Hepatocyte (in vitro differentiated cells): Measurements from ENCODE around the gene DMBX1. TPM values are rescaled to one million over a fixed set of nuclear protein-coding genes. Genes with fewer than 3 reads are reported as not detected.

Source experiments
- DNase-seq: peaks from one replicate; pipeline ENCODE4 v3.0.0-alpha.2; 2016; ENCODE audit warnings: low spot score
- H2AFZ ChIP-seq: fragments of 200-600 bp; sonication (generic); 2 replicates; pipeline ENCODE4 v1.6.0; 2016; ENCODE audit warnings: antibody characterized with exemption, mild to moderate bottlenecking
- H3K27ac ChIP-seq: fragments of 200-600 bp; sonication (generic); 2 replicates; pipeline ENCODE4 v1.5.1; 2016; ENCODE audit warnings: mild to moderate bottlenecking
- H3K27me3 ChIP-seq: fragments of 200-600 bp; sonication (generic); 2 replicates; pipeline ENCODE4 v1.6.1; 2016
- H3K36me3 ChIP-seq: fragments of 200-600 bp; sonication (generic); replicated peaks from 2 replicates; pipeline ENCODE4 v1.5.1; 2016; ENCODE audit warnings: low read depth; ENCODE audit not compliant: insufficient read depth
- H3K4me1 ChIP-seq: fragments of 200-600 bp; sonication (generic); 2 replicates; pipeline ENCODE4 v1.5.1; 2016; ENCODE audit warnings: mild to moderate bottlenecking, moderate library complexity; ENCODE audit not compliant: insufficient read depth
- H3K4me2 ChIP-seq: fragments of 200-600 bp; sonication (generic); 2 replicates; pipeline ENCODE4 v1.6.0; 2016
- H3K4me3 ChIP-seq: fragments of 200-600 bp; sonication (generic); 2 replicates; pipeline ENCODE4 v1.5.1; 2016; ENCODE audit warnings: mild to moderate bottlenecking
- H3K79me2 ChIP-seq: fragments of 200-600 bp; sonication (generic); 2 replicates; pipeline ENCODE4 v1.6.0; 2017; ENCODE audit warnings: mild to moderate bottlenecking
- H3K9me2 ChIP-seq: fragments of 200-600 bp; sonication (generic); replicated peaks from 2 replicates; pipeline ENCODE4 v1.6.0; 2017; ENCODE audit warnings: mild to moderate bottlenecking; ENCODE audit not compliant: insufficient read depth
- H3K9me3 ChIP-seq: fragments of 200-600 bp; sonication (generic); 2 replicates; pipeline ENCODE4 v1.5.1; 2016; ENCODE audit warnings: low read depth, mild to moderate bottlenecking
- H4K20me1 ChIP-seq: fragments of 200-600 bp; sonication (generic); 2 replicates; pipeline ENCODE4 v1.6.0; 2016; ENCODE audit warnings: mild to moderate bottlenecking; ENCODE audit not compliant: insufficient read depth, poor library complexity, severe bottlenecking
- CTCF ChIP-seq: fragments of 200-600 bp; sonication (generic); IDR thresholded peaks from 2 replicates; pipeline ENCODE4 v1.5.1; 2016; ENCODE audit warnings: antibody characterized with exemption, mild to moderate bottlenecking; ENCODE audit not compliant: poor library complexity
- EZH2 ChIP-seq: fragments of 200-600 bp; sonication (generic); IDR thresholded peaks from 2 replicates; pipeline ENCODE4 v1.6.1; 2016; ENCODE audit warnings: antibody characterized with exemption, mild to moderate bottlenecking, borderline replicate concordance
- EZH2phosphoT487 ChIP-seq: fragments of 200-600 bp; sonication (generic); IDR thresholded peaks from one replicate; pipeline ENCODE4 v1.6.1; 2018; ENCODE audit warnings: antibody characterized with exemption, mild to moderate bottlenecking, low read depth, moderate library complexity; ENCODE audit not compliant: unreplicated experiment, severe bottlenecking
- WGBS: methylation state at CpG from one replicate; pipeline ENCODE4 v1.1.6; 2016; ENCODE audit warnings: low lambda C conversion rate; ENCODE audit errors: missing lambda C conversion rate; 5-methylcytosine and 5-hydroxymethylcytosine counted together
- polyA plus RNA-seq: library from polyadenylated mRNA; unstranded; fragments of >200 nt; fragmentation: Nextera tagmentation; extraction: Ambion mirVana; gene quantifications from 2 replicates; pipeline ENCODE4 v1.2.1, GENCODE V29; 2016
- total RNA-seq: library from RNA; depleted of rRNA; stranded (reverse); fragments of >200 nt; gene quantifications from 2 replicates; pipeline ENCODE4 v1.2.3, GENCODE V29; 2014

The DMBX1 gene
- total and polyA plus RNA-seq, 2 experiments from 2014 or later: not detected

DNA sequence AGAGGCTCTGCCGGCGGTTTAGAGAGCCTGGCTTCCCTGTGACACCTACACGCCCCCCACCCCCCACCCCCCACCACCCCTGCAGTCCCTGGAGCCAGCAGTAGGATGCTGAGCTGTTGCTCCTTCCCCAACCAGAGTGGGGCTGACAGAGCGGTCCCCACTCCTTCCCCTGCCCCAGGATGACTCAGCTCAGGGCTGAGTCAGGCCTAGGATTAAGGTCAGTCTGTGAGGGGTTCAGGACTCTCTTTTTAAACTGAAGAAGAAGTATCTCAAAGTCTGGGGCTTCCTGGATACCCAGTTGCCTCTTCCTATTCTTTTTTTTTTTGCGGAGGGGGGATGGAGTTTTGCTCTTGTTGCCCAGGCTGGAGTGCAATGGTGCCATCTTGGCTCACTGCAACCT is 19.1 kb downstream of the DMBX1 start:
- Histone ChIP-seq H3K9me3 (no peaks in the 10 kb centered on the region), H2AFZ (no peak overlapping the region), H3K4me2 (no peak overlapping the region), H3K9me2 (no peaks in the 10 kb centered on the region), H3K36me3 (no peaks in the 10 kb centered on the region), H3K27ac (no peak overlapping the region), H4K20me1 (no peaks in the 10 kb centered on the region), H3K27me3 (peaks cover under 1% of the 10 kb centered on the region), H3K4me3 (no peak overlapping the region), H3K4me1 (no peaks in the 10 kb centered on the region), H3K79me2 (no peaks in the 10 kb centered on the region)
- TF ChIP-seq CTCF (no peak), EZH2phosphoT487 (no peak), EZH2 (no peak)
- no peak for DNase-seq
- 81% methylated on average over 2 of the region's 5 CpGs for WGBS

DNA sequence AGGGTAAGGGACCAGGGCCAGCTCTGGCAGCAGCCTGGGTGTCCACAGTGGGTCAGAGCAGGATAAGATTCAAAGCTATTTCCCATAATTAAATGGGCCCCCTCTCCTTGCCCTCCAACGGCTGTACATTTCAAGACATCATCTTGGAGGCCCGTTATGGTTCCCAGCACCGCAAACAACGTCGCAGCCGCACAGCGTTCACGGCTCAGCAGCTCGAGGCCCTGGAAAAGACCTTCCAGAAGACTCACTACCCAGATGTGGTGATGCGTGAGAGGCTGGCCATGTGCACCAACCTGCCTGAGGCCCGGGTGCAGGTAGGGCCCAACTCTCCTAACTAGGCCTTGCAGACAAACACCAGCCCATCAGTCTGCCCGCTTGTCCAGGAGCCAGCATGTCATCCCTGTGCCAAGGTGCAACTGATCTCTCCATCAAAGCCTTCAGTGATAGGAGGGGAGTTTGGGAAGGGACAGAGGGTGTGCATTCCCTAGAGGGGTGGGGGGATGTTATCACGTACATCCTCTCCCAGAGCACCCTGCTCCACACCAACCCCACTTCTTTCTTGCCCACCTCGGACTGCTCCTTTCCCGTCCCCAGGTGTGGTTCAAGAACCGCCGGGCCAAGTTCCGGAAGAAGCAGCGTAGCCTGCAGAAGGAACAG is 20.8 kb downstream of the DMBX1 start:
- no peaks in the 10 kb centered on the region for H4K20me1 ChIP-seq
- H3K79me2 ChIP-seq: no peaks in the 10 kb centered on the region
- WGBS: 94% methylated on average over 19 of the region's 19 CpGs
- DNase-seq: no peak
- no peak overlapping the region for H3K4me2 ChIP-seq
- H3K27ac ChIP-seq: no peak overlapping the region
- H3K9me3 ChIP-seq: no peaks in the 10 kb centered on the region
- no peaks in the 10 kb centered on the region for H3K27me3 ChIP-seq
- H3K4me1 ChIP-seq: no peaks in the 10 kb centered on the region
- H3K36me3 ChIP-seq: no peaks in the 10 kb centered on the region
- no peaks in the 10 kb centered on the region for H3K9me2 ChIP-seq
- no peak overlapping the region for H2AFZ ChIP-seq
- no peak overlapping the region for H3K4me3 ChIP-seq
- TF ChIP-seq EZH2 (no peak), EZH2phosphoT487 (no peak), CTCF (no peak)

DNA sequence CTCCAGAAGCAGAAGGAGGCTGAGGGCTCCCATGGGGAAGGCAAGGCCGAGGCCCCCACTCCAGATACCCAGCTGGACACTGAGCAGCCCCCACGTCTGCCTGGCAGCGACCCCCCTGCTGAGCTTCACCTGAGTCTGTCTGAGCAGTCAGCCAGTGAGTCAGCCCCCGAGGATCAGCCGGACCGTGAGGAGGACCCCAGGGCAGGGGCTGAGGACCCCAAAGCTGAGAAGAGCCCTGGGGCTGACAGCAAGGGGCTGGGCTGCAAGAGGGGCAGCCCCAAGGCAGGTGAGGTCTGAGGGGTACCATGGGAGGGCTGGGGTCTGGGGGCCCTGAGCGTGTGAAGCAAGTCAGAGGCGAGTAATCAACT is 21.3 kb downstream of the DMBX1 start:
- Histone ChIP-seq H3K9me2 (no peaks in the 10 kb centered on the region), H3K4me2 (no peak overlapping the region), H3K27me3 (no peaks in the 10 kb centered on the region), H3K36me3 (no peaks in the 10 kb centered on the region), H3K4me3 (no peak overlapping the region), H2AFZ (no peak overlapping the region), H3K9me3 (no peaks in the 10 kb centered on the region), H3K27ac (no peak overlapping the region), H4K20me1 (no peaks in the 10 kb centered on the region), H3K79me2 (no peaks in the 10 kb centered on the region), H3K4me1 (no peaks in the 10 kb centered on the region)
- no peak for DNase-seq
- 75% methylated on average over 6 of the region's 8 CpGs for WGBS
- TF ChIP-seq CTCF: no peak
- no peak for TF ChIP-seq EZH2phosphoT487
- TF ChIP-seq EZH2: no peak
